Measurements from ENCODE around the gene MRGPRD. TPM values are rescaled to one million over a fixed set of nuclear protein-coding genes. Genes with fewer than 3 reads are reported as not detected.

MRGPRD gene
- total RNA-seq, 4 donors from 2014 or later, result not detected

DNA sequence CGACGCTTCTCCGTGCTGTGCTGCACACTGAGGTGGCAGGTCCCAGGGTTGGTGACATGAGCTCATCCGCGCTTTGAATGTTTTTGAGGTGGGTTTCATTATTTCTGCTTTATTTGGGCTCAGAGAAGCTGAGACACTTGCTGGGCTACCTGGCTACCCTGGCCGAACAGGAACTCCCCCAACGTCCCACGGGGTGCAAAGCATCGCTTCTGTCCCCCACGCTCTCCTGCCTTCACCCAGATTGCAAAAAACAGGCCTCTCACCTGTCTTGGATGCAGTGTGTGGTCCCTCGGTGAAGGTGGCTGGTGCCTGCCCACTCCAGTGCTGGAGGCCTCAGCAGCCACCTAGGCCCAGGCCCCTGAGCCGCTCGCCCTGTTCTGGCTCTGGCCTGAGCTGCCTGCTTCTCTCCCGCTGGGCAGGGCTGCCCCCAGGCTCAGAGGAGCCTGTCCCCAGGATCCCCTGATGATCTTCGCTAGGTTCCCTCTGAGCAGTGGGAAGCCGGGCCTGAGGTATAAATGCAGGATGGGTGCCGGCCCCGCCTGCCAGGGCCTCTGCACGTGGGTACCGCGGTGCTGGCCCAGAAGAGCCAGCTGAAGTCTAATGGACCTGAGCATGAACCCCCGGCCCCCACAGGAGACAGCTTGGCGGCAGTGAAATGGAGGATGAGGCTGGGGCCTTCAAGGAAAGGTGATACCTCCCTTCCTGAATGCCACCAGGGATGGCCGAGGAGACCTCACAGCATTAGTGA, 15.8 kb upstream of the MRGPRD start:
- no peak overlapping the region for H3K4me3 ChIP-seq
- H3K27me3 ChIP-seq, result peaks cover 11% of the 10 kb centered on the region
- peaks cover 32% of the 10 kb centered on the region for H3K4me1 ChIP-seq
- H3K36me3 ChIP-seq, result no peaks in the 10 kb centered on the region
- DNase-seq (ENCODE audit: low spot score in 2 of 2), result peak; percentile 39 to 45
- H3K27ac ChIP-seq, result no peak overlapping the region
- H3K9me3 ChIP-seq, result no peaks in the 10 kb centered on the region
- 94% methylated on average over 24 of the region's 24 CpGs for WGBS
- no peak for TF ChIP-seq POLR2AphosphoS5 (IDR thresholded peaks at IDR 0.05)
- TF ChIP-seq, protein P1, sequence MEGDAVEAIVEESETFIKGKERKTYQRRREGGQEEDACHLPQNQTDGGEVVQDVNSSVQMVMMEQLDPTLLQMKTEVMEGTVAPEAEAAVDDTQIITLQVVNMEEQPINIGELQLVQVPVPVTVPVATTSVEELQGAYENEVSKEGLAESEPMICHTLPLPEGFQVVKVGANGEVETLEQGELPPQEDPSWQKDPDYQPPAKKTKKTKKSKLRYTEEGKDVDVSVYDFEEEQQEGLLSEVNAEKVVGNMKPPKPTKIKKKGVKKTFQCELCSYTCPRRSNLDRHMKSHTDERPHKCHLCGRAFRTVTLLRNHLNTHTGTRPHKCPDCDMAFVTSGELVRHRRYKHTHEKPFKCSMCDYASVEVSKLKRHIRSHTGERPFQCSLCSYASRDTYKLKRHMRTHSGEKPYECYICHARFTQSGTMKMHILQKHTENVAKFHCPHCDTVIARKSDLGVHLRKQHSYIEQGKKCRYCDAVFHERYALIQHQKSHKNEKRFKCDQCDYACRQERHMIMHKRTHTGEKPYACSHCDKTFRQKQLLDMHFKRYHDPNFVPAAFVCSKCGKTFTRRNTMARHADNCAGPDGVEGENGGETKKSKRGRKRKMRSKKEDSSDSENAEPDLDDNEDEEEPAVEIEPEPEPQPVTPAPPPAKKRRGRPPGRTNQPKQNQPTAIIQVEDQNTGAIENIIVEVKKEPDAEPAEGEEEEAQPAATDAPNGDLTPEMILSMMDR (IDR thresholded peaks at IDR 0.05), result no peak
- no peak for TF ChIP-seq POLR2A (IDR thresholded peaks at IDR 0.05)
- no peak for TF ChIP-seq EP300 (IDR thresholded peaks at IDR 0.05)

DNA sequence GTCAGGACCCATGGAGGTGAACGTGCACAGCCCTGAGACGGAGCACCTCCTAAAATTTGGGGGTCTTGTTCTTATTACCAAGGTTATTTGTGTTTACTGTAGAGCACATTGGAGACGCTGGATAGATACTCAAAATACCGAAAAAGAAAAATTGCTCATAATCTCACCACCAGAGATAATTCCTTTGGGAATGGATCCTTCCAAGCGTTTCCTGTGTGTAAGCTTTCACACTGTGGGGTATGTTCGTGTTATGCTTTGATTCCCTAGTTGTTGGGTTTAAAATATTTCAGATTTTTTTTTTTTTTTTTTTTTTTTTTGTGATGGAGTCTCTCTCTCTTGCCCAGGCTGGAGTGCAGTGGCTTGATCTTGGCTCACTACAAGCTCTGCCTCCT, 14.1 kb upstream of the MRGPRD start:
- WGBS, result 63% methylated on average over 6 of the region's 6 CpGs
- Histone ChIP-seq H3K36me3 (no peaks in the 10 kb centered on the region), H3K4me1 (peaks cover 18% of the 10 kb centered on the region), H3K9me3 (no peaks in the 10 kb centered on the region), H3K27ac (no peak overlapping the region), H3K4me3 (no peak overlapping the region), H3K27me3 (peaks cover 17% of the 10 kb centered on the region)
- TF ChIP-seq, protein P1 (IDR thresholded peaks at IDR 0.05), result no peak
- TF ChIP-seq EP300 (IDR thresholded peaks at IDR 0.05), result no peak
- TF ChIP-seq POLR2AphosphoS5 (IDR thresholded peaks at IDR 0.05), result no peak
- TF ChIP-seq POLR2A (IDR thresholded peaks at IDR 0.05), result no peak
- DNase-seq (ENCODE audit: low spot score in 2 of 2), result no peak

DNA sequence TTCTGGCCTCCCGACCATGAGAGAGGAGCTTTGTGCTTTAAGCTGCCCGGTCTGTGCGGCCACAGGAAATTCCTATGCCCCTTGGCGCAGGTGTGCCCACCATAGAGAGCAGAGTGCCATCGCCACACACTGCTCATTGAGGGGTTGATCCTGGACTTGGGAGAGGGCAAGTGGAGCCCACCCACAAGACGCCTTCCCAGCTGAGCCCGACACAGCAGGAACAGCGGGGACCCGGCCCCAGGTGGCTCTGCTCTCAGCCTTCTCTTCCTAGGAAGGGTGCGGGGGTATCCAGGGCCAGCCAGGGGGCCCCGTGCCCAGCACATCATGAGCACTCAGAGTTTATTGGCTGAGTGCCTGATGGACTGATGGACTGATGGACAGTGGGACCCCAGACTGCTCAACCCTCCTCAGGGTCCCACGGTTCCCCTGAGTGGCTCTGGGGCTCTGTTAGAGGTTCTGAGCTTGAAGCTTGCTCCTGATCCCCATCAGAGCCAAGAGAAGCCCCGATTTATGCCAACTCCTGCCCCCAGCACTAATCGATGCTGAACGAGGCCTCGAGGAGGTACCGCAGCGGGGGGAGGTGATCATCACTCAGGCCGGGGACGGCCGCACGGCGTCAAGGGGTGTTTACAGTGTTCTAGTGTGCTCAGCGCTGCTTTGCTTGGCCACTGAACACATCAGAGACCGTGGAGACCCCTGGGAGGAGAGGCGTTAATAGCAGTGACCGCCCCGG, 13.5 kb upstream of the MRGPRD start:
- peaks cover 12% of the 10 kb centered on the region for H3K4me1 ChIP-seq
- H3K36me3 ChIP-seq, result no peaks in the 10 kb centered on the region
- H3K9me3 ChIP-seq, result no peaks in the 10 kb centered on the region
- no peak overlapping the region for H3K4me3 ChIP-seq
- no peak for TF ChIP-seq POLR2AphosphoS5 (IDR thresholded peaks at IDR 0.05)
- no peak for TF ChIP-seq POLR2A (IDR thresholded peaks at IDR 0.05)
- TF ChIP-seq, protein P1 (IDR thresholded peaks at IDR 0.05), result no peak
- TF ChIP-seq EP300 (IDR thresholded peaks at IDR 0.05), result no peak
- WGBS, result 85% methylated on average over 15 of the region's 28 CpGs
- peak; percentile 57 to 69 for DNase-seq (ENCODE audit: low spot score in 2 of 2)
- H3K27ac ChIP-seq, result no peak overlapping the region
- peaks cover 17% of the 10 kb centered on the region for H3K27me3 ChIP-seq

DNA sequence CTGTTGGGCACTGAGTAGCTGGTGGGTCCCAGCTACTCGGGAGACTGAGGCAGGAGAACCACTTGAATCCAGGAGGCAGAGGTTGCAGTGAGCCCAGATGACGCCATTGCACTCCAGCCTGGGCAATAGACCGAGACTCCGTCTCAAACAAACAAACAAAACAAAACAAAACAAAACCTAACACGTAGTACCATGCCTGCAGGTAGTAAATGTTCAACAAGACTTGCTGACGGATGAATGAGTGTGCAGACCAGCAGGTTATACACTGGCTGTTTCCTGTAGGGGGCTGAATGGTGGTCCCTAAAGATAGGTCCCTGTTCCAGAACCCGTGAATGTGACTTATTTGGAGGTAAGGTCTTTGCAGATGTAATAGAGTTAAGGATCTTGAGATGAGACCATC, 12.8 kb upstream of the MRGPRD start:
- TF ChIP-seq, protein P1 (IDR thresholded peaks at IDR 0.05), result no peak
- TF ChIP-seq EP300 (IDR thresholded peaks at IDR 0.05) (no peak), POLR2A (IDR thresholded peaks at IDR 0.05) (no peak), POLR2AphosphoS5 (IDR thresholded peaks at IDR 0.05) (no peak)
- peak in 1 of 2 donors; percentile 7 for DNase-seq (ENCODE audit: low spot score in 2 of 2)
- Histone ChIP-seq H3K27ac (no peak overlapping the region), H3K9me3 (no peaks in the 10 kb centered on the region), H3K27me3 (peaks cover 17% of the 10 kb centered on the region), H3K4me3 (no peak overlapping the region), H3K36me3 (no peaks in the 10 kb centered on the region), H3K4me1 (peaks cover 4% of the 10 kb centered on the region)
- 78% methylated on average over 7 of the region's 7 CpGs for WGBS

DNA sequence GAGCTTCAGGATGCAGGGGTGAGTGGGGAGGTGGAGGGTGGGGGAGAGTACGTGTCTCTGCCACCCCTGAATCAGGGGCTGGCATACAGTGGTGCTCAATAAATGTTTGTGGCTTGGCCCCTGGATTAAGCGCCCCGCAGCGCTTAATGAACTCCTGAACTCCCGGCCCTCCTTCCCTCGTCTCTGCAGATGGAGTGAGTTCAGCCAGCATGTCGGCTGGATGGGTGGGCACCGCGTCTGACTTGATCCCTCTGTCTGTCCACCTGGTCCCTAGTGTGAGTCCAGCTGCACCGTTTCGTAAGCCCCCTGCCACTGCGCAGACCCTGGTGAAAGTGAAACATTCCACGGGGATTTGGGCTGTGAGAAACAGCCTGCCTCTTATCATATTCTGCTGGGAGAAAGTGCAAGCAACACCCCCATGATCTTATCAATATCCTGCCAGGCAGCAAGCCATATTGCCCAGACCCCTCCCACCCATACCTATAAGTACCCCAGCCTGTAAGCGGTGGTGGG, 12.0 kb upstream of the MRGPRD start:
- Histone ChIP-seq H3K9me3 (no peaks in the 10 kb centered on the region), H3K4me1 (no peaks in the 10 kb centered on the region), H3K27me3 (peaks cover 17% of the 10 kb centered on the region), H3K27ac (no peak overlapping the region), H3K4me3 (no peak overlapping the region), H3K36me3 (no peaks in the 10 kb centered on the region)
- TF ChIP-seq EP300 (IDR thresholded peaks at IDR 0.05), result no peak
- TF ChIP-seq, protein P1 (IDR thresholded peaks at IDR 0.05), result no peak
- no peak for TF ChIP-seq POLR2AphosphoS5 (IDR thresholded peaks at IDR 0.05)
- no peak for TF ChIP-seq POLR2A (IDR thresholded peaks at IDR 0.05)
- 74% methylated on average over 14 of the region's 14 CpGs for WGBS
- DNase-seq (ENCODE audit: low spot score in 2 of 2), result peak; percentile 43 to 50

Measured in suprapubic skin (tissue), 4 donors.